Hepatocyte (in vitro differentiated cells): ENCODE results near the gene DCTN2. TPM values are rescaled to one million over a fixed set of nuclear protein-coding genes. Genes with fewer than 3 reads are reported as not detected.

ENCODE experiments used
- DNase-seq: peaks from one replicate; pipeline ENCODE4 v3.0.0-alpha.2; 2016; ENCODE audit warnings: low spot score
- H2AFZ ChIP-seq: fragments of 200-600 bp; sonication (generic); 2 replicates; pipeline ENCODE4 v1.6.0; 2016; ENCODE audit warnings: antibody characterized with exemption, mild to moderate bottlenecking
- H3K27ac ChIP-seq: fragments of 200-600 bp; sonication (generic); 2 replicates; pipeline ENCODE4 v1.5.1; 2016; ENCODE audit warnings: mild to moderate bottlenecking
- H3K27me3 ChIP-seq: fragments of 200-600 bp; sonication (generic); 2 replicates; pipeline ENCODE4 v1.6.1; 2016
- H3K36me3 ChIP-seq: fragments of 200-600 bp; sonication (generic); replicated peaks from 2 replicates; pipeline ENCODE4 v1.5.1; 2016; ENCODE audit warnings: low read depth; ENCODE audit not compliant: insufficient read depth
- H3K4me1 ChIP-seq: fragments of 200-600 bp; sonication (generic); 2 replicates; pipeline ENCODE4 v1.5.1; 2016; ENCODE audit warnings: mild to moderate bottlenecking, moderate library complexity; ENCODE audit not compliant: insufficient read depth
- H3K4me2 ChIP-seq: fragments of 200-600 bp; sonication (generic); 2 replicates; pipeline ENCODE4 v1.6.0; 2016
- H3K4me3 ChIP-seq: fragments of 200-600 bp; sonication (generic); 2 replicates; pipeline ENCODE4 v1.5.1; 2016; ENCODE audit warnings: mild to moderate bottlenecking
- H3K79me2 ChIP-seq: fragments of 200-600 bp; sonication (generic); 2 replicates; pipeline ENCODE4 v1.6.0; 2017; ENCODE audit warnings: mild to moderate bottlenecking
- H3K9me2 ChIP-seq: fragments of 200-600 bp; sonication (generic); replicated peaks from 2 replicates; pipeline ENCODE4 v1.6.0; 2017; ENCODE audit warnings: mild to moderate bottlenecking; ENCODE audit not compliant: insufficient read depth
- H3K9me3 ChIP-seq: fragments of 200-600 bp; sonication (generic); 2 replicates; pipeline ENCODE4 v1.5.1; 2016; ENCODE audit warnings: low read depth, mild to moderate bottlenecking
- H4K20me1 ChIP-seq: fragments of 200-600 bp; sonication (generic); 2 replicates; pipeline ENCODE4 v1.6.0; 2016; ENCODE audit warnings: mild to moderate bottlenecking; ENCODE audit not compliant: insufficient read depth, poor library complexity, severe bottlenecking
- CTCF ChIP-seq: fragments of 200-600 bp; sonication (generic); IDR thresholded peaks from 2 replicates; pipeline ENCODE4 v1.5.1; 2016; ENCODE audit warnings: antibody characterized with exemption, mild to moderate bottlenecking; ENCODE audit not compliant: poor library complexity
- EZH2 ChIP-seq: fragments of 200-600 bp; sonication (generic); IDR thresholded peaks from 2 replicates; pipeline ENCODE4 v1.6.1; 2016; ENCODE audit warnings: antibody characterized with exemption, mild to moderate bottlenecking, borderline replicate concordance
- EZH2phosphoT487 ChIP-seq: fragments of 200-600 bp; sonication (generic); IDR thresholded peaks from one replicate; pipeline ENCODE4 v1.6.1; 2018; ENCODE audit warnings: antibody characterized with exemption, mild to moderate bottlenecking, low read depth, moderate library complexity; ENCODE audit not compliant: unreplicated experiment, severe bottlenecking
- WGBS: methylation state at CpG from one replicate; pipeline ENCODE4 v1.1.6; 2016; ENCODE audit warnings: low lambda C conversion rate; ENCODE audit errors: missing lambda C conversion rate; 5-methylcytosine and 5-hydroxymethylcytosine counted together
- polyA plus RNA-seq: library from polyadenylated mRNA; unstranded; fragments of >200 nt; fragmentation: Nextera tagmentation; extraction: Ambion mirVana; gene quantifications from 2 replicates; pipeline ENCODE4 v1.2.1, GENCODE V29; 2016
- total RNA-seq: library from RNA; depleted of rRNA; stranded (reverse); fragments of >200 nt; gene quantifications from 2 replicates; pipeline ENCODE4 v1.2.3, GENCODE V29; 2014

DCTN2 gene
- total RNA-seq (122 and 124 TPM in 2 replicates), polyA plus RNA-seq (110 and 112 TPM in 2 replicates)

GRCh38 chr12:57546438-57547287, at the start of gene DCTN2:
Gene DCTN2 (minus strand): TSS chr12:57547192. CDS start chr12:57547063, 129 bp downstream.
- H2AFZ ChIP-seq, result peak within 1 kb of the TSS; percentile 61
- TF ChIP-seq CTCF, result peak; percentile 3
- TF ChIP-seq EZH2, result no peak
- no peak for TF ChIP-seq EZH2phosphoT487
- 1% methylated on average over 31 of the region's 56 CpGs for WGBS
- H3K4me1 ChIP-seq, result peaks cover 12% of the 10 kb centered on the region
- H3K27me3 ChIP-seq, result peaks cover 40% of the 10 kb centered on the region
- H3K27ac ChIP-seq, result peak within 1 kb of the TSS; percentile 78
- H3K4me3 ChIP-seq, result peak within 1 kb of the TSS; percentile 59
- H3K9me3 ChIP-seq, result no peaks in the 10 kb centered on the region
- peaks cover 33% of the 10 kb centered on the region for H3K79me2 ChIP-seq
- no peaks in the 10 kb centered on the region for H3K36me3 ChIP-seq
- H3K4me2 ChIP-seq, result peak within 1 kb of the TSS; percentile 84
- peak; percentile 97 for DNase-seq
- peaks cover 8% of the 10 kb centered on the region for H4K20me1 ChIP-seq
- no peaks in the 10 kb centered on the region for H3K9me2 ChIP-seq

GRCh38 chr12:57593187-57593586, 46.2 kb upstream of the DCTN2 start:
- WGBS, result 78% methylated on average over 4 of the region's 4 CpGs
- no peaks in the 10 kb centered on the region for H3K4me1 ChIP-seq
- H3K27me3 ChIP-seq, result peaks cover 5% of the 10 kb centered on the region
- H3K36me3 ChIP-seq, result no peaks in the 10 kb centered on the region
- no peaks in the 10 kb centered on the region for H4K20me1 ChIP-seq
- peaks cover 30% of the 10 kb centered on the region for H3K79me2 ChIP-seq
- no peaks in the 10 kb centered on the region for H3K9me3 ChIP-seq
- H2AFZ ChIP-seq, result no peak overlapping the region
- peak overlapping the region; percentile 89 for H3K4me2 ChIP-seq
- no peak for DNase-seq
- TF ChIP-seq CTCF (no peak), EZH2phosphoT487 (no peak), EZH2 (no peak)
- H3K9me2 ChIP-seq, result no peaks in the 10 kb centered on the region
- H3K27ac ChIP-seq, result no peak overlapping the region
- H3K4me3 ChIP-seq, result no peak overlapping the region

GRCh38 chr12:57592551-57593165, 45.7 kb upstream of the DCTN2 start:
- Histone ChIP-seq H3K36me3 (no peaks in the 10 kb centered on the region), H3K27ac (no peak overlapping the region), H3K4me2 (peak overlapping the region; percentile 89)

More at GRCh38 chr12:57592551-57593165, 45.7 kb upstream of the DCTN2 start:
- 88% methylated on average over 2 of the region's 2 CpGs for WGBS
- peaks cover 11% of the 10 kb centered on the region for H3K27me3 ChIP-seq
- H3K9me2 ChIP-seq, result no peaks in the 10 kb centered on the region
- H3K9me3 ChIP-seq, result no peaks in the 10 kb centered on the region
- H3K4me3 ChIP-seq, result no peak overlapping the region
- H4K20me1 ChIP-seq, result no peaks in the 10 kb centered on the region
- no peak for TF ChIP-seq EZH2phosphoT487
- no peak for TF ChIP-seq EZH2
- no peak for TF ChIP-seq CTCF
- no peak for DNase-seq
- no peaks in the 10 kb centered on the region for H3K4me1 ChIP-seq
- H2AFZ ChIP-seq, result no peak overlapping the region
- peaks cover 30% of the 10 kb centered on the region for H3K79me2 ChIP-seq
